HG03520 (cell line): Measurements from ENCODE around the gene SLX4IP.

Experiments
- ATAC-seq: cut with Tn5 transposase; IDR thresholded peaks from one replicate; pipeline ENCODE4 v1.9.1; 2021; ENCODE audit warnings: mild to moderate bottlenecking, moderate library complexity; ENCODE audit not compliant: unreplicated experiment

Gene SLX4IP

DNA sequence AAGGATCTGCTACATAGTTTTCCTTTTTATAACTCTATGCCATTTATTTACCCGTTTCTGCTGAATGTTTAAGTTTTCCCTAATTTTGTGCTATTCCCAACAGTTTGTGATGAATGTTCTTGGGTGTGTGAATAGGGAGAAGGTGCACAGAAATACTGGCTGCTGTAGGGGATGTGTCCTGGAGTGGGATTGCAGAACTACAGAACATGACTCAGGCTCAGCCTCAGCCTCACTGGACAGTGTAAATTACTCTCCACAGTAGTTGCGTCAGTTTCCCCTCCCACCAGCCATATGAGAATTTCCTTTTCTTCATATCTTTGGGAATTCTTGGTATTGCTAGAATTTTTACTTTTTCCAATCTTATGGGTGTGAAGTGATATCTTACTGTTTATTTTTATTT is 57.0 kb downstream of the SLX4IP start:
- ATAC-seq: no peak

DNA sequence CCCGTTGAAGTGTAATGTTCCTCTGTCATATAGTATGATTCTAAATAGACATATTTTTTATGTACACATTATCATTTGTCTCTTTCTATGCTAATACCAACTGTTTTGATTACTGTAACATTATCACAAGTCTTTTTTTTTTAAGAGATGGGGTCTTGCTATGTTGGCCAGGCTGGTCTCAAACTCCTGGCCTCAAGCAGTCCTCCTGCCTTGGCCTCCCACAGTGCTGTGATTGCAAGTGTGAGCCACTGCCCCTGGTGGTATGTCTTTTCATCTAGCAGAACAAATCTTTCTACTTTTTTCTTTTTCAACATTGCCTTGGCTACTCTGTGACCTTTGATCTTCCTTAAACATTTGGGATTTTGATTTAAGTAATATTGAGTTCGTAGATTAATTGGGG is 57.7 kb downstream of the SLX4IP start:
- no peak for ATAC-seq

DNA sequence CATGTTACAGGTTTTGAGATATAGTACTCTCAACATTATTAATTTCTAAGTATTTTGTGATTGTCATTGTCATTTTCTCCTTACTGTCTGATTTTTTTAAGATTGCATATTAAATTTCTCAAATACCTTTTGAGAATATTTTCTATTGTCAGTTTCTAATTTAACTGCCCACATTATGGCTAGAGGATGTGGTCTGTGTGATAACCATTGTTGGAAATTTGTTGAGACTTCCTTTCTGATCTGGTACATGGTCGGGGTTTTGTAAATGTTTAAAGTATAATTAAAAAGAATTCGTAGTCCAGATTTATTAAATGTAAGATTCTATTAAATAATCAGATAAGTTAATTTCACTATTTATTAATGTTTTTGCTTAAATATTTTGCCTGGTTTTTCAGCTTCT is 60.1 kb downstream of the SLX4IP start:
- ATAC-seq: no peak

DNA sequence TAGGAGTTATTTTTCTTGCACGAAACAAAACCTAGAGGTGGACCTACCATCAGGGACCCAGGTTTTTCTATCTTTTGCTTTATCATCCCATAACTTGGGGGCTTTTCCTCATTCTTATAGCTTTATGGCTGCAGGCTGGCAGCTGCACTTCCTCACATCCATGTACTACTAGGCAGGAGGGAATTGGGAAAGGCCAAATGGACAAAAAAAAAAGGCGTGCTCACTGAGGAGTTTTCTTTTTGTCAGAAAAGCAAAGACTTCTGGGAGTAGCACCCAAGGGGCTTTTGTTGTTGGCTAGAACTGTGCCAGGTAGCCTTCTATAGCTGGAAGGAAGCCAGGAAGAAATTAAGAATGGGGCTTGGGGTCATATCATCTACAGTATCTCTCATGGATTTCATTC is 61.4 kb downstream of the SLX4IP start:
- ATAC-seq: no peak

DNA sequence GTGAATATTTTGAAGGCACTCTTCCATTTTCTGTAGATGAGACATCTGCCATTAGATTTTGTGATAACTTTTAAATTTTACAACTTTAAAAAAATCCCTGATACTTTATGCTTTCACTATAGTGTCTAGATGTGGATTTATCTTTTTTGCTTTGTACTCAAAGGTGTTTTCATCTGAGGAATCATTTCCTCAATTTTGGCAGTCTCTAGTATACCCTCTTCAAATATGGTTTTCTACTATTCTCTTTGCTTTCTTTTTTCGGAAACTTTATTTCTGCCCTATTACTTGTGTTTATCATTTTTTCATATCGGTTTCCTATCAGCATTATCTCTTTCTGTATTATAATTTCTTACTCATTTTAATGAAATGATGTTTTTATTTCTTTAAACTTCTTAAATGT is 62.2 kb downstream of the SLX4IP start:
- ATAC-seq: no peak

DNA sequence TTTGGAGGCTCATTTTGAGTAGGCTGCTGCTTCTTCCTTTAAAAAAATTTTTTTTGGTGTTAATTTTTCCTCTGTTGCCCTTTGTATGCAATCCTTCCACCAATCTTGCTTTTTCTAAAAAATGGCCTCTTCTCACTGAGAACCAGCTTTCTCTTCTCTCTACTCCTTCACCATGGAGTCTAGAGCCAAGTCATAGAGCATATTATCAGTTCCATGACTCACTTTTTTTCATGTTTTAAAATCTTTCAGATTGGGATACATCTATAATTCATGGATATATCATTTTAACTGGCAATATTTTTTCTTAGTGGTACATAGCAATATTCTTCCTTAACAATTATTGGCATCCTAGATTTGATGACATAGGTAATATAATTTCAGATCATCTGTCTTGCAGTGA is 62.7 kb downstream of the SLX4IP start:
- ATAC-seq: no peak

DNA sequence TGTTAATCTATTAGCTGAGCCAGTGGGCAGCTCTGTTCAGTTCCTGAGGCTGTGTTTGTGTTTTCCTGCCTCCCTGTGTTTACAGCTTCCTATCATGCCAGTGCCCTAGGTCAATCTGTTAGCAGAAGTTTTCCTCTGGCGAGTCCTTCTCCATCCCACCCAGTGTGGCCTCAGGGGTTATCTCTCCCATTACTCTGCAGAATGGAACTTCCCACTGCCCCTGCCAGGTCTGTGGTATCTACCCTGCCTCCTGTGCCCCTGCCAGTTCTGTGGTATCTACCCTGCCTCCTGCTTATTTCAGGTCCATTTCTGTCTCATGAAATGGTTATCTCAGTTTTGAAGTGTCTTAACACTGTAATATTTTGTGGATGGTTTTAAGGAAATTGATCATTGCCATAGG is 63.1 kb downstream of the SLX4IP start:
- ATAC-seq: no peak

DNA sequence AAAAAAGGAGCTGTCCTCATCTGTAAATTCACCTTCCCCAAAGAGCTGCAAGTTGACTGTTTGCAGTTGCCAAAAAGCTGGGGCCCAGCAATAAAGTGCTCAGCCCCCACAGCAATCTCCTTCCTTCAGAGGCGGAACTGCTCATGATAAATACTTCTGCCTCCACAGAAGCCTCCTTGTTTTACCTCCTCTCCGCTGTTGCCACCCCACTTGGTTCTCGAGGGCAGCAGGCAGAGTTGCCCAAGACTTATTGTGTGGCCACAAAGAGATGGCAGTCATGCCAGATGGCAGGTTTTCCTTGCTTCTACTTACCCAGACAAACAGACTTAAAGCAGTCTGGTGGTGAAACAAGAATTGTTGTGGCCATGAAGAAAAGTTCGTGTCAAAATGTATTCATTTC is 66.3 kb downstream of the SLX4IP start:
- no peak for ATAC-seq

DNA sequence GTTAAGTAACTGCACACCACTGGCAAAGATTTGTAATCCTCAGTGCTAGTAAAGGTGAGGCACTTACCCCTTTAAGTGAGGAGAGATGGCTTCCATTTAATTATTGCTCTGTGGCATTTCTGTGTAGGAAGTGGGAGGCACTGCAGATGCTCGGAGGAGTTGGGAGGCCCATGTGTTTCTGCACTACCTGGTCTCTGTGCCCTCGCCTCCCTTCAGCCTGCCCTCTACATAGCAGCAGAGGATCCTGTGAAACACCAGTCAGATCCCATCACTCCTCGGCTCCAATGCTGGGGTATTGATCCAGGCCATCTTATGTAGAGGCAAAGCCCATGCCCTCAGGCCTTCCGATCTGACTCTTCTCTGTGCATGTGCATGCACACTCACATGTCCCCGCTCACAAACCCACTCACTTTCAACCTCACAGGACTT is 67.0 kb downstream of the SLX4IP start:
- ATAC-seq: no peak

DNA sequence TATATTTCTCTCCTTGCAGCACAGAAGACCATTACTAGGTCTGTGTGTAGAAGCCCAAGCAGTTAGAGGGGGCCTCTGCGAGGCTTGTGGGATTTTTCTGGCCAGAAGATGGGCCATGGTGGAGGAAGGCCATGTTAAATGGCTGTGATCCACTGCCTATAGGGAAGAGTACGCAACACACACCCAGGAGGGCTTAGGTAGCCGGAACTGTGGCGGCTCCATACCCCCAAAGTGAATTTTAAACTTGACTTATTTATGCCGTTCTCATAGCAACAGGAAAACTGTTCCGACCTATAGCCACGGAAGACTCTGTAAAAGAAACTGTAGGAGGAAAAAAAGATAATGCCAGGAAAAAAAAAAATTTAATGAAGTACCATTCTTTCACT is 69.5 kb downstream of the SLX4IP start:
- ATAC-seq: no peak

DNA sequence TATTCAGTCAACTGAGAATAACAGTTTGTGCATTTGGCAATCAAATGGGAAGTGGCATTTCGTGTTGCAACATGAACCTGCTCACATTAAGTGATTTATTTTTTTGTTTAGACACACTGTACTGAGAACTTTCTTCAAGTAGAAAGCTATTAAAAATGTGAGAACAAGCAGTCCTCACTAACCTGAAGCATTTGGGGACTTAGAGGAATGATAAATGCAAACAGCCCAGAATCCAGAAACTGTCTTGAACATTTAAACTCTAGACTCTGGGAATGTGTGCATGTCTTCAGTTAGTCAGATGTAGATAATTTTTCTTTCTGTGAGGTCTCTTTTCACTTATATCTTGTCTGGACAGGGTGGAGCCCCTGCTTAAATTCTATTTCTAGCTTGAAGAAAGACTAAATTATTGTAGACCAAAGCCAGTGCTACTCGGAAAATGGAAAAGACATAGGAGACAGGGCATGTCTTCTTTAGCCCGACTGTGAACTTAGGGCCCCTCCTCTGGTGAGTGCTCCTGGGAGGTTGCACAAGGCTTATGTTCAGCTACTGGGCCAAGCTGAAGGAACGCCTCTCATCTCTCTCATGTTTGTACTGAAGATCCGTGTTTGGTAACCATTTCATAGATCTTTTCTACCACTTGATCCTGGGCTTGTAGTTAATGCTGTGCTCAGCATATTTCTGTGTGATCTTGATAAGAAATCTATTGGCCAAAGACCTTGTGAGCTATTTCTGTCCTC is 70.1 kb downstream of the SLX4IP start:
- no peak for ATAC-seq

DNA sequence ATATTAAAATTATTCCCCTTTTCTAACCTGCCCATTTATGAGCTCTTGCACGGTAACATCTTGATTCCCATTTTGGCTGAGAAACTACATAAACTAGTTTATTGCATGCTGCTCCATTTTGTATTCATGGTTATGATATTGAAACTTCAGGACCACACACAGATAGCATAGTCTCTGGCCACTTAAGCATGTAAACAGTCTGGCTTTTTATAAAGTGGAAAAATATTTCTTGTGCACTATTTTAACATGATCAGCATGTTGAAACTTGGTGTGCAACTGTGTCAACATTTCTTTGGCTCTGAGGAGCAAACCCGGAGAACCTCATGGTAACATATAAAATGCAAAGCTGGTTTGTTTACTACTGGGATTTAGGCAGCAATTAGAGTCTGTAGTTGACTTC is 70.7 kb downstream of the SLX4IP start:
- no peak for ATAC-seq

DNA sequence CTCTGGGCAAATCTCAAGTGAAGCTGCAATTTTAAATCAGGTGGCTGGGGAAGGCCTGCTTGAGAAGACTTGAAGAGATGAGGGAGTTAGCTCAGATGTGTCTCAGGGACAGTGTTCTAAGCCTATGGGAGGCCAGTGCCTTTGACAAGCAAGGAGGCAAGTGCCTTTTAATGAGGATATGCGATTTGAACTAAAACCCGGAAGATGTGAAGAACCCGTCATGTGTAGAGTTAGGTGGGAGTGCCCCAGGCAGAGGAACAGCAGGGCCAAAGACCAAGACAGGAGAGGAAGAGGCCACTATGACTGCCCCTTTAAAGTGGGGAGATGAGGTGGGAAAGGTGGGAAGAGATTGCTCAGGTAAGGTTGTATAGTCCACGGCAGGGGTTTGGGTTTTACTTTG is 71.9 kb downstream of the SLX4IP start:
- ATAC-seq: no peak

DNA sequence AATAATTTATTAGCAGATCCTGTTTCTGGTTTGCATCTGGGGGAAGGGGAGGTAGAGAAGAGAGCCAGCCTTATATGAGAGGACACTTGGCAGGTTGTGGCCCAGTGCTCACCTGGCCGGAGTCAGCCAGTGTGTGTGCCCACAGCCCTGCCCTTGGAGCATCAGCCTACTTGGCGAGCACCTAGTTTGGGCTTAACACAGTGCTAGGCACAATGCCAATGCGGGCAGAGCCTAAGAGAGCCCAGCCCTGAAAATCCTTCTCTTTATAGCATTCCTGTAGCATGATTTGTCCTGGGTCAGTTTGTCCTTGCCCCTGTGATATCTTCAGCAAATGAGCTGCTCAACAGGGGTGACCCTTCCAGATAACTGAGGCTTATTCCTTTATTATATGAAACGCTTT is 73.0 kb downstream of the SLX4IP start:
- no peak for ATAC-seq

DNA sequence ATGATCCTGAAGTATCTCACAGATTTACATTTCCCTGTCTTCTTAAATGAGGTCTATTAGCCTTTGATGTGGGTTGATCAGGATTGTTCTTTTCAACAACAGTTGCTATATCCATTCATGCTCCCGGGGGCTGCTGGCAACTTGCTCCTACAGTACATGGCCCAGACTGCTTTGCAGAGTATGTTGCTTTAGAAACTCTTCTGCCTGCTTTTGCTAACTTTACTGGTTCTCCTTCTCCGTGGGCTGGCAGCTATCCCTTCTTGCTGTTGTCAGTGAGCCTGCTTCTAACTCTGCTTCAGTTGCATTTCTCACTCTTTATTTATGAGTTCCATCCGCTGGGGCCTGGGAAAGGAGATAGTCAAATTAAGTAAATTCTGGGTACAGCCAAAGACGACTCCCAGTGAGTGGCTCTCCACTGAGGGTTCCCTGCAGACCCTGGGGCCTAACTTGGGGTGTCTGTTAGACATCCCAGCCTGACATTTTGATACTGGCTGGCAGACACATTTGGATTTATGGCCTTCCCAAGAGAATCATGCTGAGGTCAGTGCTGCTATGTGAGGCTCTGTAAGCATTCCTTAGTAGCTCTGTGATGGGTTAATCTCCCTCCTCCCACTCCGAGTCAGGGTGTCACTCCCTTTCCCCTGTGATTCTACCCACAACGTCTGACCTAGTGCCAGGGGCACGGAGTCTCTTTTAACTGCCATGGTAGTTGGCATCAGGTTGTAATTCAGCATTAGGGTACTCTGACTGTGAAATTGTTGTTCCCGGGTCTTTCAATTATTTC is 73.6 kb downstream of the SLX4IP start:
- no peak for ATAC-seq

DNA sequence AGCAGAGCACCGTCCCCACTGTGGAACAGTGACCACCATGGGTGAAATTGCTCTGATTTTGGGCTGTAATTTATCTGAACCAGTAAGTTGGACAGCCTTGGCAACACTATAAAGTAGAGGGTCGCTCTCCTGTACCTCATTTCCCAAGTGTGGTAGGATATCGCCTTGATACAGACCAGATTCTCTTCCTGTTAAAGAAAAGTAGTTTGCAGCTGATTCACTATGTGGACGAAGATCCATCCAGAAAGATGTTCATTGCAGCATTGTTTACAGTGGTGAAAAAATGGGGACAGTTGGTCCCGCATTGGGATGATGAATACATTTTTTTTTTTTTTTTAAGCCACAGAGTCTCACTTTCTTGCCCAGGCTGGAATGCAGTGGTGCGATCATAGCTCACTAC is 74.3 kb downstream of the SLX4IP start:
- ATAC-seq: no peak

DNA sequence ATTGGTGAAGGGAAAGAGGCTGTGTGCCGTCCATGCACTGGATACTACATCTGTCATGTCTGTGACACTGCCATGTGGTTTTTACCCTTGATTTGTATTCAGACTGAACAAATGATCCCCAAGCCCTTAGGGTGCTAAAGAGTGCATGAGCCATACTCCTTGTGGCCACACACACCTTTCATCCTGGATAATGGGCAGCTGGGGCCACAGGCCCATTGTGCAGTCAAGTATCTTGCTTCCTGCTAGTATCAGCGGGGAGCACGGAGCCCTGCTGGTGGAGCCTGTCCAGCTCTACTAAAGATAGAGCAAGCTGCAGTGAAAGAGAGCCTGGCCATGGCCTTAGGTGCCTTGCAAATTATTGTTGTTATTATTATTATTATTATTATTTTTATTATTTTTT is 75.1 kb downstream of the SLX4IP start:
- ATAC-seq: no peak

DNA sequence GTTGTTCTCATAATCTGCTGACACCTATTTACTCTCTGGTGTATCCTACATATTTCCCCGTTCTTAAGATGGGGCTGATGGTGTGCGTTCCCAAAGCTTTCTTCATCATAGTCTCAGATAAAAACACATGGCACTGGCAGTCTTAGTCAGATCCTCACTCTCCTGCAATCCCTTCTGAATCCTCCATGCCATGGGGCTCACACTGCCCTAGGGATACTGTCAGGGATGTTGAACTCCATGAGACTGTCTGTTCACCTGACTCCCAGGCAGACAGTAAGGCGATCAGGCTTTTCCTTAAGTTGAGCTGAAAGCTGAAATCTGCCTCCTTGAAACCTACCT is 76.0 kb downstream of the SLX4IP start:
- peak; percentile 4 for ATAC-seq

DNA sequence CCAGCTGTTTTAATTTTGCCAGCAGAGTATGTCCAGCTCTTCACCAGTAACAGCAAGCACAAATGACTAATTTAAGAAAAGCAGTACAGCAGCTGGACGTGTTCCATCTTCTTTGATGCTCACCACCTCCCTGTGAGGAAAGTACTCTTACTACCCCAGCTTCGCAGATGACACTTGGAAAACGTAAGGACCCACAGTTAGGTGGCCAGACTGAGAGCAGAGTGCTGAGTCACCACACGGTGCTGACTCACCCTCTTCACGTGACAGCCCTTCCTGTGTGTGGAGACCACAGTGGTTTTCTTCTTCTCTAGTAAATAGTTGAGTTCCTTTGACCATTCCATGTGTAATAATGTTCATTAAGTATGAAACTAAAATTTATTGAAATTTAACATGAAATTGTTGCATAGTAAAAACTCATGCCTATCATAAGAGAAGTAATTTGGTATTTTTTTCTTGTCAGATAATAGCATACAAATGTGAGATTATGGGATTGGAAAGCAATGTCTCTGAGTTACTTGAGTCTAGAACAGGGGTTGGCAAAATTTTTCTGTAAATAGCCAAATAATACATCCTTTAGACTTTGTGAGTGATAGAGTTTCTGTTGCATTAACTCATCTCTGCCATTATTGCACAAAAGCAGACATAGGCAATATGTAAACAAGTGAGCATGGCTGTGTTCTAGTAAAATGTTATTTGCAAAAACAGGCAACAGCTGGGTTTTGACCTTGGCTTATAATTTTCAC is 76.6 kb downstream of the SLX4IP start:
- ATAC-seq: peak; percentile 99

DNA sequence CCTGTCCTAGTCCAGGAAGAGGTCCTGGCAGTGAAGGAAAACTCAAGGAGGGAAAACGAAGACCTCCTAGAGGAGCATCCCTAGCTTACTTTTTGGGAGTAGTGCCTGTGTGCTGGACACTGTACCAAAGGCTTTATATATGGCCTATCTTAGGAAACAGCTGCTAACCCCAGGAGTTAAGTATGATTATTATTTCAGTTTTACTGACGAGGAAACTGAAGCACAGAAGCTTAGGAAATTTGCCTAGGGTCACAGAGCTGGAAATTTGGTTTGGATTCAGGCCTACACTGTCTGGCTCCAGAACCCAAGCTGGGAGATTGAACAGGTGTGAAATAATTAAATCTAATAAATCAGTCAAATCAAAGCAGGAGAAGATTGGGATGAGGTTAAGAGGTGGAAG is 78.0 kb downstream of the SLX4IP start:
- no peak for ATAC-seq

DNA sequence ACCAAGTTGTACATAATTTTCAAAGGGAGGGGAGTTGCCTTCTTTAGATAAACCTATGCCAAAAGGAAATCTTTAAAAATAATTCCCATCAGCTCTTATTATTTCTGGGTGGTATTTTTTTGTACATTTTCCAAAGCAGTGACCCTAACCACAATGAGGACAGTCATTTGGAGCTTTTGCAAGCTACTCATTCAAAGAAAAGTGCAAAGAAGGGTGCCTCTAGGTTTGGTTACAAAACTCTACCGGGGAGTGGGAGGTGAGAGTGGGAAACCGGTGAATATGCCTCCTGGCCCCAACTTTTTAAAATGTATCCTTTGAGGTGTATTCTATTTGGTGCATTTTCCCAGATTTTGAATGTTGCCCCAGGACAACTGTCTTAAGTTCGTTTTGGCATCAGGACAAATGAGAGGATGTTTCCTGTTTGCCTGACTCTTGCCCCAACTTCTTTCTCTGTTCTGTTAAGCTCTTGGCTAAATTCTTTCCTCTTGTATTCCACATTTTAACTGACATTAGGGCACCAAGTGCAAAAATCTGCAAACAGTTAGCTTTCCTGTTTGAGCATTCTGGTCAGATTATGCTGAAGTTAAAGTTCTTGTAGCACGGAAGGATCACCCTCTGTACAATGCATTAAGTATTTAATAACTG is 78.9 kb downstream of the SLX4IP start:
- no peak for ATAC-seq

DNA sequence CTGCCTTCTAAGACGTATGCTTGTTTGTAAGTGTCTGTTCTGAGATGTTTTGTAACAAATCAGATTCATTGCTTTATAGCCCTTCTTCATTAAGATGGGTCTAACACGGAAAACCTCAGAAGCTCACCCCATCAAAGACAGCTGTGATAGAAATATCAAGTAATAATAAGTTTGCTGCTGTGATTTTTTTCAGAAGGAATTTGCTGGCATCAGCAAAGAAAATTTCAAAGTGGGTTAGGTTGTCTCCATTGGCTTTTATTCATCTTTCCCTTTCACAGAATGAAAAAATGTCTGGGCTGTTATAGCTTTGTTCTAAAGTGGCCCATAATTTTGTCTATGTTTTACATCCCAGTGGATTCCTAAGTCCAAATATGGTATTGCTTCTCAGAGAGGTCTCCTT is 81.4 kb downstream of the SLX4IP start:
- no peak for ATAC-seq
